ENCODE measurements around the gene ASIC3. TPM values are rescaled to one million over a fixed set of nuclear protein-coding genes. Genes with fewer than 3 reads are reported as not detected.

Gene ASIC3
- total and polyA plus RNA-seq, 2 of the 8 experiments (the other 6 are each of a cell fraction or from before 2014, with no cell fraction given): 1.6 to 1.9 TPM

Other genes starting within 250 kb of the ASIC3 start
- gene TMEM176B, start 248.2 kb upstream of the ASIC3 start, total RNA-seq (2021; fragmentation: NEBNext Ultra II Directional; extraction: Animal tissue kit (Norgen Biotek cat#: 25700)): 1.2 TPM in 2 replicates
- 2.1 and 2.2 TPM in 2 replicates for gene TMEM176B, start 248.2 kb upstream of the ASIC3 start, polyA plus RNA-seq (2011; rRNA removed)
- 0.90 and 1.3 TPM in 2 replicates for gene TMEM176A, start 247.8 kb upstream of the ASIC3 start, total RNA-seq (2021; fragmentation: NEBNext Ultra II Directional; extraction: Animal tissue kit (Norgen Biotek cat#: 25700))
- 0.71 and 1.5 TPM in 2 replicates for gene TMEM176A, start 247.8 kb upstream of the ASIC3 start, polyA plus RNA-seq (2011; rRNA removed)
- gene AOC1, start 196.0 kb upstream of the ASIC3 start, total RNA-seq (2021; fragmentation: NEBNext Ultra II Directional; extraction: Animal tissue kit (Norgen Biotek cat#: 25700)): 0.15 and 0.48 TPM in 2 replicates
- gene AOC1, start 196.0 kb upstream of the ASIC3 start, polyA plus RNA-seq (2011; rRNA removed): 0.17 TPM in 2 replicates
- gene KCNH2, start 70.2 kb upstream of the ASIC3 start, total RNA-seq (2021; fragmentation: NEBNext Ultra II Directional; extraction: Animal tissue kit (Norgen Biotek cat#: 25700)): 7.7 and 8.0 TPM in 2 replicates
- 15.0 and 20.5 TPM in 2 replicates for gene KCNH2, start 70.2 kb upstream of the ASIC3 start, polyA plus RNA-seq (2011; rRNA removed)
- gene NOS3, start 57.5 kb upstream of the ASIC3 start, total RNA-seq (2021; fragmentation: NEBNext Ultra II Directional; extraction: Animal tissue kit (Norgen Biotek cat#: 25700)): 4.4 and 4.7 TPM in 2 replicates
- gene NOS3, start 57.5 kb upstream of the ASIC3 start, polyA plus RNA-seq (2011; rRNA removed): 16.2 and 20.9 TPM in 2 replicates
- 2.3 and 2.6 TPM in 2 replicates for gene ATG9B, start 24.0 kb upstream of the ASIC3 start, total RNA-seq (2021; fragmentation: NEBNext Ultra II Directional; extraction: Animal tissue kit (Norgen Biotek cat#: 25700))
- 1.4 and 2.7 TPM in 2 replicates for gene ATG9B, start 24.0 kb upstream of the ASIC3 start, polyA plus RNA-seq (2011; rRNA removed)
- gene ABCB8, start 20.1 kb upstream of the ASIC3 start, total RNA-seq (2021; fragmentation: NEBNext Ultra II Directional; extraction: Animal tissue kit (Norgen Biotek cat#: 25700)): 22.2 and 27.0 TPM in 2 replicates
- 17.7 and 26.0 TPM in 2 replicates for gene ABCB8, start 20.1 kb upstream of the ASIC3 start, polyA plus RNA-seq (2011; rRNA removed)
- 22.7 and 22.8 TPM in 2 replicates for gene CDK5, start 9.4 kb downstream of the ASIC3 start, total RNA-seq (2021; fragmentation: NEBNext Ultra II Directional; extraction: Animal tissue kit (Norgen Biotek cat#: 25700))
- 37.2 and 47.8 TPM in 2 replicates for gene CDK5, start 9.4 kb downstream of the ASIC3 start, polyA plus RNA-seq (2011; rRNA removed)
- 147 and 148 TPM in 2 replicates for gene SLC4A2, start 11.1 kb downstream of the ASIC3 start, total RNA-seq (2021; fragmentation: NEBNext Ultra II Directional; extraction: Animal tissue kit (Norgen Biotek cat#: 25700))
- gene SLC4A2, start 11.1 kb downstream of the ASIC3 start, polyA plus RNA-seq (2011; rRNA removed): 72.6 and 105 TPM in 2 replicates
- gene FASTK, start 32.3 kb downstream of the ASIC3 start, total RNA-seq (2021; fragmentation: NEBNext Ultra II Directional; extraction: Animal tissue kit (Norgen Biotek cat#: 25700)): 39.4 and 43.8 TPM in 2 replicates
- gene FASTK, start 32.3 kb downstream of the ASIC3 start, polyA plus RNA-seq (2011; rRNA removed): 84.0 and 116 TPM in 2 replicates
- 41.4 and 48.7 TPM in 2 replicates for gene TMUB1, start 35.0 kb downstream of the ASIC3 start, total RNA-seq (2021; fragmentation: NEBNext Ultra II Directional; extraction: Animal tissue kit (Norgen Biotek cat#: 25700))
- gene TMUB1, start 35.0 kb downstream of the ASIC3 start, polyA plus RNA-seq (2011; rRNA removed): 56.2 and 85.7 TPM in 2 replicates
- 66.4 and 68.1 TPM in 2 replicates for gene AGAP3, start 37.9 kb downstream of the ASIC3 start, total RNA-seq (2021; fragmentation: NEBNext Ultra II Directional; extraction: Animal tissue kit (Norgen Biotek cat#: 25700))
- 120 and 194 TPM in 2 replicates for gene AGAP3, start 37.9 kb downstream of the ASIC3 start, polyA plus RNA-seq (2011; rRNA removed)
- gene GBX1, start 119.2 kb downstream of the ASIC3 start, total RNA-seq (2021; fragmentation: NEBNext Ultra II Directional; extraction: Animal tissue kit (Norgen Biotek cat#: 25700)): not detected in 2 replicates
- not detected in 2 replicates for gene GBX1, start 119.2 kb downstream of the ASIC3 start, polyA plus RNA-seq (2011; rRNA removed)
- not detected in 2 replicates for gene ASB10, start 138.7 kb downstream of the ASIC3 start, total RNA-seq (2021; fragmentation: NEBNext Ultra II Directional; extraction: Animal tissue kit (Norgen Biotek cat#: 25700))
- gene ASB10, start 138.7 kb downstream of the ASIC3 start, polyA plus RNA-seq (2011; rRNA removed): not detected in 2 replicates
- gene H2BK1, start 162.0 kb downstream of the ASIC3 start, total RNA-seq (2021; fragmentation: NEBNext Ultra II Directional; extraction: Animal tissue kit (Norgen Biotek cat#: 25700)): not detected in 2 replicates
- gene H2BK1, start 162.0 kb downstream of the ASIC3 start, polyA plus RNA-seq (2011; rRNA removed): not detected in 2 replicates
- 51.0 and 55.0 TPM in 2 replicates for gene ABCF2, start 178.7 kb downstream of the ASIC3 start, total RNA-seq (2021; fragmentation: NEBNext Ultra II Directional; extraction: Animal tissue kit (Norgen Biotek cat#: 25700))
- 26.4 and 28.0 TPM in 2 replicates for gene ABCF2, start 178.7 kb downstream of the ASIC3 start, polyA plus RNA-seq (2011; rRNA removed)
- gene CHPF2, start 184.0 kb downstream of the ASIC3 start, total RNA-seq (2021; fragmentation: NEBNext Ultra II Directional; extraction: Animal tissue kit (Norgen Biotek cat#: 25700)): 20.6 and 20.8 TPM in 2 replicates
- 14.4 and 20.0 TPM in 2 replicates for gene CHPF2, start 184.0 kb downstream of the ASIC3 start, polyA plus RNA-seq (2011; rRNA removed)
- 3.0 and 4.6 TPM in 2 replicates for gene SMARCD3, start 200.2 kb downstream of the ASIC3 start, total RNA-seq (2021; fragmentation: NEBNext Ultra II Directional; extraction: Animal tissue kit (Norgen Biotek cat#: 25700))
- 5.6 and 6.2 TPM in 2 replicates for gene SMARCD3, start 200.2 kb downstream of the ASIC3 start, polyA plus RNA-seq (2011; rRNA removed)